Measurements from ENCODE around the gene ZCCHC14.

GRCh38 chr16:87372305-87372704 is 120.5 kb downstream of the ZCCHC14 start:
- TF ChIP-seq CTCF (IDR thresholded peaks at IDR 0.05; ENCODE audit: insufficient read depth, low read length, poor library complexity, severe bottlenecking): no peak
- TF ChIP-seq EZH2phosphoT487 (conservative IDR thresholded peaks at IDR 0.05; ENCODE audit: low read length): no peak
